B cell (primary cell): ENCODE data around the gene OS9.

ENCODE experiments used
- CTCF ChIP-seq: fragments of 200-600 bp; IDR thresholded peaks from one replicate; pipeline ENCODE4 v1.8.0; 2022; ENCODE audit warnings: antibody characterized with exemption, mild to moderate bottlenecking
- EZH2 ChIP-seq: IDR thresholded peaks from 2 replicates; pipeline ENCODE4 v1.6.1; 2012; ENCODE audit warnings: borderline replicate concordance, low read depth, mild to moderate bottlenecking, moderate library complexity, low read length; ENCODE audit not compliant: insufficient read depth, poor library complexity, severe bottlenecking

DNA sequence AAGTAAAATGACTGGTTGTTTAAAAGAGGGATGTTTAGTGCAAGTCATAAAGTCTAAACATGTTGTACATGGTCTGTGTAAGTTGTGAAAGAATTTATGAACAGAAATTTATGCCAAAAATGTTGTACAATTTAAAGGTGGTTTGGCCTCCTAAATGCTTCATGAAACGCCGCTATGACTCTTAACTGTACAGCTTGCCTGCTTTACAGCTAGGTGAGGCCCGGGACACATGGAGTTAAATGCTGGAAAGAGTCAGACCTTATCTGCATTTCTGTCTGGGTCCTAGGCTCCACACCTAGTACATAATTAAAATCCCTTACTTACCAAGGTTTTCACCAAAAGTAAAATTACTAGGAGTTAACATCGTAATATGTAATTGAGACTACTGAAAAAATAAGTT is 32.6 kb upstream of the OS9 start:
- TF ChIP-seq CTCF (no peak), EZH2 (no peak)
